ENCODE data around the gene ADGRL3.
"Not testable (repeated sequence)": the region's sequence is repeated elsewhere in the genome, so short reads cannot be mapped to it uniquely, and the experiment has no call there.

ADGRL3 gene

GRCh38 chr4:61203436-61203790, 3.3 kb downstream of the ADGRL3 start:
- DNase-seq (ENCODE audit: low read depth): no peak
- H3K4me3 ChIP-seq (ENCODE audit: low read depth, low read length): no peak overlapping the region
- TF ChIP-seq CTCF (IDR thresholded peaks at IDR 0.05; ENCODE audit: insufficient read depth, low read depth, low read length, missing control alignments): no peak

- no peak for DNase-seq (ENCODE audit: low read depth)
- H3K4me3 ChIP-seq (ENCODE audit: low read depth, low read length): no peak overlapping the region
- TF ChIP-seq CTCF (IDR thresholded peaks at IDR 0.05; ENCODE audit: insufficient read depth, low read depth, low read length, missing control alignments): no peak
Measured at GRCh38 chr4:61204353-61205060, 4.4 kb downstream of the ADGRL3 start.

GRCh38 chr4:61205066-61205465, 4.9 kb downstream of the ADGRL3 start:
- TF ChIP-seq CTCF (IDR thresholded peaks at IDR 0.05; ENCODE audit: insufficient read depth, low read depth, low read length, missing control alignments): no peak
- no peak overlapping the region for H3K4me3 ChIP-seq (ENCODE audit: low read depth, low read length)

GRCh38 chr4:61207156-61207555, 7.0 kb downstream of the ADGRL3 start:
- H3K4me3 ChIP-seq (ENCODE audit: low read depth, low read length); DNase-seq (ENCODE audit: low read depth): not testable (repeated sequence)

More at GRCh38 chr4:61205066-61205465, 4.9 kb downstream of the ADGRL3 start:
- no peak for DNase-seq (ENCODE audit: low read depth)

GRCh38 chr4:61210186-61210939, 10.2 kb downstream of the ADGRL3 start:
- H3K4me3 ChIP-seq (ENCODE audit: low read depth, low read length): no peak overlapping the region
- no peak for DNase-seq (ENCODE audit: low read depth)
- no peak for TF ChIP-seq CTCF (IDR thresholded peaks at IDR 0.05; ENCODE audit: insufficient read depth, low read depth, low read length, missing control alignments)

- H3K4me3 ChIP-seq (ENCODE audit: low read depth, low read length): no peak overlapping the region
- no peak for DNase-seq (ENCODE audit: low read depth)
- TF ChIP-seq CTCF (IDR thresholded peaks at IDR 0.05; ENCODE audit: insufficient read depth, low read depth, low read length, missing control alignments): no peak
Measured at GRCh38 chr4:61211781-61212180, 11.7 kb downstream of the ADGRL3 start.

- no peak overlapping the region for H3K4me3 ChIP-seq (ENCODE audit: low read depth, low read length)
- TF ChIP-seq CTCF (IDR thresholded peaks at IDR 0.05; ENCODE audit: insufficient read depth, low read depth, low read length, missing control alignments): no peak
- DNase-seq (ENCODE audit: low read depth): no peak
Measured at GRCh38 chr4:61212788-61213187, 12.7 kb downstream of the ADGRL3 start.
